Adrenal gland (tissue), 5 donors: ENCODE measurements around the gene IZUMO4.

Experiments
- POLR2A ChIP-seq, 2 donors: fragments of 450-650 bp; IDR thresholded peaks; one replicate each; pipeline ENCODE4 v1.6.1; 2017; ENCODE audit warnings: antibody characterized with exemption in 2 of 2, mild to moderate bottlenecking in 2 of 2, moderate library complexity in 1 of 2
- TF ChIP-seq, protein P1 (sequence below), 6 experiments: fragments of 450-650 bp in 4 of 6; fragments of 200-600 bp in 2 of 6; sonication (generic) in 1 of 6; IDR thresholded peaks; 1 replicate in 5 of 6; 2 replicates in 1 of 6; pipeline versions ENCODE4 v1.5.1 to v1.8.0; 2016 to 2021; ENCODE audit warnings: antibody characterized with exemption in 6 of 6, mild to moderate bottlenecking in 2 of 6, moderate library complexity in 1 of 6
- donor health status: DM: no; HTN: no; CAD: no.

DNA sequence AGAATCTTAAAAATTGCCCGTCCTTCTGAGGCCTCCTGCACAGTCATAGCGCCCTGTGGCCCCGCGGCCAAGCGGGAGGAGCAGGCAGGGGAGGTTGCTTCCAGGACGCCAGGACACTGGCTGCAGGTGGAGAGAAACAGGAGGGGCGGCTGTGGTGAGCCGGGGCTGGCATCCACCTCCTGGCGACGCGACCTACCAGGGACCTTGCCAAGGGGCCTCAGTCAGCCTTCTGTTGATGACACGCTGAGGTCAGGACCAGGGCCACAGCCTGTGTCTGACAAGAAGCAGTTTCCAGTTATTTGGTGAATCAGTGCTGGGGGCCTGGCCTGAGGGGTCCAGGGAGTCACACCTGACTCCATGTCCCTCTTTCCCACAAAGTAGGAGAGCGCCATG is 32.3 kb upstream of the IZUMO4 start:
- TF ChIP-seq, protein P1, sequence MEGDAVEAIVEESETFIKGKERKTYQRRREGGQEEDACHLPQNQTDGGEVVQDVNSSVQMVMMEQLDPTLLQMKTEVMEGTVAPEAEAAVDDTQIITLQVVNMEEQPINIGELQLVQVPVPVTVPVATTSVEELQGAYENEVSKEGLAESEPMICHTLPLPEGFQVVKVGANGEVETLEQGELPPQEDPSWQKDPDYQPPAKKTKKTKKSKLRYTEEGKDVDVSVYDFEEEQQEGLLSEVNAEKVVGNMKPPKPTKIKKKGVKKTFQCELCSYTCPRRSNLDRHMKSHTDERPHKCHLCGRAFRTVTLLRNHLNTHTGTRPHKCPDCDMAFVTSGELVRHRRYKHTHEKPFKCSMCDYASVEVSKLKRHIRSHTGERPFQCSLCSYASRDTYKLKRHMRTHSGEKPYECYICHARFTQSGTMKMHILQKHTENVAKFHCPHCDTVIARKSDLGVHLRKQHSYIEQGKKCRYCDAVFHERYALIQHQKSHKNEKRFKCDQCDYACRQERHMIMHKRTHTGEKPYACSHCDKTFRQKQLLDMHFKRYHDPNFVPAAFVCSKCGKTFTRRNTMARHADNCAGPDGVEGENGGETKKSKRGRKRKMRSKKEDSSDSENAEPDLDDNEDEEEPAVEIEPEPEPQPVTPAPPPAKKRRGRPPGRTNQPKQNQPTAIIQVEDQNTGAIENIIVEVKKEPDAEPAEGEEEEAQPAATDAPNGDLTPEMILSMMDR (IDR thresholded peaks at IDR 0.05), result no peak
- no peak for TF ChIP-seq POLR2A (IDR thresholded peaks at IDR 0.05)
